ENCODE results near the gene KATNAL2. TPM values are rescaled to one million over a fixed set of nuclear protein-coding genes. Genes with fewer than 3 reads are reported as not detected.
"Not testable (repeated sequence)": the region's sequence is repeated elsewhere in the genome, so short reads cannot be mapped to it uniquely, and the experiment has no call there.

The KATNAL2 gene
- total RNA-seq, 1 experiment from 2014 or later, result 9.0 TPM

DNA sequence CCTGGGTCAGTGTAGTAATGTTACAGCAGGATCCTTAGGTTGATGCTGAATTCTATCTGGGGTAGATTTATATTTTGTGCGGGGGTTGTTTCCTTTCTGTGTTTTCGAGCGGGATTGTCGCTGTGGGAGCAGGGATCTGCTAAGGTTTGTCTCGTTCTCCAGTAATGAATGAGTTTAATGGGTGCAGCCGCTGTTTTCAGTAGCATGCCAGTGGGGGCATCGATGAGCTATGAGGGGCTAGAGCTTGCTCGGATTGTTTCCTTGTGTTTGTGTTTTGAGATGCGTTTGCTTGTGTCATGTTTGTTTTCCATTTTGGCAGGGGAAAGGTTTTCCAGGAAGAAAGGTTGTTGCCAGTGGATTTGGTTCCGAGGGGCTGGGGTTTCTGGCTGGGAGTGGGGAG lies 48.9 kb downstream of the KATNAL2 start:
- H3F3A ChIP-seq (ENCODE audit: insufficient read depth, low read depth); DNase-seq; H3K27me3 ChIP-seq (ENCODE audit: insufficient read depth, low read depth); H3K4me3 ChIP-seq; H3K4me2 ChIP-seq; H3K79me2 ChIP-seq (ENCODE audit: low read depth); CTCF ChIA-PET; H3K4me1 ChIP-seq (replicated peaks; ENCODE audit: insufficient read depth); H3K36me3 ChIP-seq (ENCODE audit: low read depth); H2AFZ ChIP-seq; H4K20me1 ChIP-seq (ENCODE audit: insufficient read depth); intact Hi-C loops (cut with micrococcal nuclease; ENCODE audit: unreplicated experiment); BruUV-seq (replicated peaks); POLR2A ChIA-PET (ENCODE audit: unreplicated experiment); H3K27ac ChIP-seq; H3K9me2 ChIP-seq (ENCODE audit: insufficient read depth); H3K9me3 ChIP-seq (ENCODE audit: insufficient read depth, low read depth): not testable (repeated sequence)

DNA sequence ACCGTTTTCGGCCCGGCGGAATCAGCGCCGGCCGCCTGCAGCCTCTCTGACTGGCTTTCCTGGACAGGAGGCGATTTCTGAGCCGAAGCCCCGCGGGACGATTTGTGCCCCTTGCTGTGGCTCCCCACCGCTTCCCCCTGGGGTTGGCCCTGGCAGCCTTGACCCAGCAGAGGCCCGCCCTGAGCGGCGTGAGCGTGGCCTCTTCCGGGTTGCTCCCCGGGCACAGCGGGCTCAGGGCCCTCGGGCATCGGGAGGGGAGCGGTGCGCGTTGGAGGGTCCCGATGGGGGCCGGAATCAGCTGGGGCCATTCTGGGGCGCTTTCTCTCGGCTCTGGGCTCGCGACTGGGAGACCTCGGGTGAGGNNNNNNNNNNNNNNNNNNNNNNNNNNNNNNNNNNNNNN lies 52.1 kb downstream of the KATNAL2 start:
- H3K27ac ChIP-seq; H3K4me3 ChIP-seq; CTCF ChIA-PET; H4K20me1 ChIP-seq (ENCODE audit: insufficient read depth); H3K9me2 ChIP-seq (ENCODE audit: insufficient read depth); H3K79me2 ChIP-seq (ENCODE audit: low read depth); H3K9me3 ChIP-seq (ENCODE audit: insufficient read depth, low read depth); intact Hi-C loops (cut with micrococcal nuclease; ENCODE audit: unreplicated experiment); H3K4me2 ChIP-seq; H3K27me3 ChIP-seq (ENCODE audit: insufficient read depth, low read depth); H3F3A ChIP-seq (ENCODE audit: insufficient read depth, low read depth); BruUV-seq (replicated peaks); H2AFZ ChIP-seq; POLR2A ChIA-PET (ENCODE audit: unreplicated experiment); DNase-seq; H3K4me1 ChIP-seq (replicated peaks; ENCODE audit: insufficient read depth); H3K36me3 ChIP-seq (ENCODE audit: low read depth): not testable (repeated sequence)

DNA sequence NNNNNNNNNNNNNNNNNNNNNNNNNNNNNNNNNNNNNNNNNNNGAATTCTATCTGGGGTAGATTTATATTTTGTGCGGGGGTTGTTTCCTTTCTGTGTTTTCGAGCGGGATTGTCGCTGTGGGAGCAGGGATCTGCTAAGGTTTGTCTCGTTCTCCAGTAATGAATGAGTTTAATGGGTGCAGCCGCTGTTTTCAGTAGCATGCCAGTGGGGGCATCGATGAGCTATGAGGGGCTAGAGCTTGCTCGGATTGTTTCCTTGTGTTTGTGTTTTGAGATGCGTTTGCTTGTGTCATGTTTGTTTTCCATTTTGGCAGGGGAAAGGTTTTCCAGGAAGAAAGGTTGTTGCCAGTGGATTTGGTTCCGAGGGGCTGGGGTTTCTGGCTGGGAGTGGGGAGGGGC lies 102.5 kb downstream of the KATNAL2 start:
- H3K4me1 ChIP-seq (replicated peaks; ENCODE audit: insufficient read depth); POLR2A ChIA-PET (ENCODE audit: unreplicated experiment); H4K20me1 ChIP-seq (ENCODE audit: insufficient read depth); H3K79me2 ChIP-seq (ENCODE audit: low read depth); H3K9me2 ChIP-seq (ENCODE audit: insufficient read depth); H3K4me3 ChIP-seq; H3K27ac ChIP-seq; BruUV-seq (replicated peaks); H3K9me3 ChIP-seq (ENCODE audit: insufficient read depth, low read depth); H3K27me3 ChIP-seq (ENCODE audit: insufficient read depth, low read depth); CTCF ChIA-PET; H3K4me2 ChIP-seq; DNase-seq; H2AFZ ChIP-seq; intact Hi-C loops (cut with micrococcal nuclease; ENCODE audit: unreplicated experiment); H3F3A ChIP-seq (ENCODE audit: insufficient read depth, low read depth); H3K36me3 ChIP-seq (ENCODE audit: low read depth): not testable (repeated sequence)

DNA sequence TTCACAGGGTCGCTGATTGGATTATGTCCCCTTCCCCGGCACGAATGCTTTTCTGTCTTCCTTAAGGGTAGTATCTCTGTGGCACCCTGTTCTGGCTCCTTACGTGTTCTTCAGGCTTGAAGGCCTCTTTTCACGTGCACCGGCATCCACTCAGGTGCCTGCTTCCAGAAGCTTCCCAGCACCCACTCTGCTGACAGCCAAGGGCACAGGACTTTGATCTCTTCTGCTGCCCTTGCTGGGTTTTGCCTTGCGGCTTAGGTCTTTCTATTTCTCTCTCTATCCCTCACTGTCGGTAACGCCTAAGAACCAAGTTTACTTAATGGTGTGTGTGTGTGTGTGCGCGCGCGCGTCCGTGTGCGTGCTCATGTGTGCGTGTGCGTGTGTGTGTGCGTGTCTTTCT lies 103.4 kb downstream of the KATNAL2 start:
- H3K9me3 ChIP-seq (ENCODE audit: insufficient read depth, low read depth); H3K4me2 ChIP-seq; H3K27ac ChIP-seq; BruUV-seq (replicated peaks); H3F3A ChIP-seq (ENCODE audit: insufficient read depth, low read depth); H3K36me3 ChIP-seq (ENCODE audit: low read depth); CTCF ChIA-PET; H3K4me1 ChIP-seq (replicated peaks; ENCODE audit: insufficient read depth); H3K27me3 ChIP-seq (ENCODE audit: insufficient read depth, low read depth); H3K79me2 ChIP-seq (ENCODE audit: low read depth); H4K20me1 ChIP-seq (ENCODE audit: insufficient read depth); intact Hi-C loops (cut with micrococcal nuclease; ENCODE audit: unreplicated experiment); H2AFZ ChIP-seq; DNase-seq; POLR2A ChIA-PET (ENCODE audit: unreplicated experiment); H3K4me3 ChIP-seq; H3K9me2 ChIP-seq (ENCODE audit: insufficient read depth): not testable (repeated sequence)

DNA sequence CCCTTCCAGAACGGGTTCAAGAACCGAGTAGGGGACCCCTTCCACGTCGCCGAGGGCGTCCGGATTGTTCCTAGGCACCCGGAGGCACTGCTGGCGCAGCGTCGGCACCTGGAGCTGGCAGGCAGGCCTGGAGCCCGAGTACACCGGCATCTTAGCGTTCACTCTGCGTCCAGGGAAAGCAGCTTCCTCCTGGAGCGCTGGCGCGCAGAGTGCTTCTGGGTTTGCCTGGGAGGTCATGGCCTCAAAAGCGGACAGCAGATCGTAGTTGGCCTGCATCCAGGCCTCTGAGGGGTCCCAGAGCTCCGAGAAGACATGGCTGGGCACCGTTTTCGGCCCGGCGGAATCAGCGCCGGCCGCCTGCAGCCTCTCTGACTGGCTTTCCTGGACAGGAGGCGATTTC lies 105.4 kb downstream of the KATNAL2 start:
- H3K79me2 ChIP-seq (ENCODE audit: low read depth); H3K4me2 ChIP-seq; H3K9me3 ChIP-seq (ENCODE audit: insufficient read depth, low read depth); BruUV-seq (replicated peaks); H3K4me3 ChIP-seq; intact Hi-C loops (cut with micrococcal nuclease; ENCODE audit: unreplicated experiment); DNase-seq; CTCF ChIA-PET; H3F3A ChIP-seq (ENCODE audit: insufficient read depth, low read depth); H3K9me2 ChIP-seq (ENCODE audit: insufficient read depth); H3K36me3 ChIP-seq (ENCODE audit: low read depth); H3K27ac ChIP-seq; H3K4me1 ChIP-seq (replicated peaks; ENCODE audit: insufficient read depth); POLR2A ChIA-PET (ENCODE audit: unreplicated experiment); H2AFZ ChIP-seq; H4K20me1 ChIP-seq (ENCODE audit: insufficient read depth); H3K27me3 ChIP-seq (ENCODE audit: insufficient read depth, low read depth): not testable (repeated sequence)

DNA sequence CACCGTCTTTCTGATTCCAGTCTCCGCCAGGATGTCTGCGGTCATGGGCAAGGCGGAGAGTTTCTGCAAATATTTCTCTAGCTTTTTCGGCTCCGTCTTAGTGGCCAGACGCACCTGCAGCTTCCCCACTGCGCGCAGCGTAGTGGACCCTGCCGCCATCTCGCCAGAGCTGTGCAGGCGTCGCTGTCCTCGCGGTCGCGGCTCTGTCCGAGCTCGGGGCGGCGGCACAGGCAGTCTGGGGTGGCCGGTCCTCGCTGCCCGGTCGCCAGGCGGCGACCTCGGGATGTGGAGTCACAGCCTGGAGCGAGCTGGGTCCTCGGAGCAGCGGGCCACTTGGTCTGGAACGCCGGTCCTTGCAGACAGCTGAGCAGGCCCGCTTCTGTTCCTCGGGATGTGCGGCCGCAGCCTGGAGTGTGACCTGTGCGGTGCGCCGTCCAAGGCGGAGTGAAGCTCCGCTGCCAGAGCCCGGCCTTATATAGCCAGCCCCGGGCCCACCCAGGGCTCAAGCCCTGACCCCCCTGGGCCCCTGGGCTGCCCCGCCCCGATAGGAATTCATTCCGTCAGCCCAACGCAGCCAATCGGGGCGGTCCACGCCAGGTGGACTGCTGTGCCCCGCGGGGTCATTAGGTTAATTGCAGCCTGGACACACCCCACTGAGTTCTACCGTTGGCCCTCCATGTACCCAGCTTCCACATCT lies 106.5 kb downstream of the KATNAL2 start:
- POLR2A ChIA-PET (ENCODE audit: unreplicated experiment); H3K4me2 ChIP-seq; H3K4me1 ChIP-seq (replicated peaks; ENCODE audit: insufficient read depth); H3F3A ChIP-seq (ENCODE audit: insufficient read depth, low read depth); H3K9me2 ChIP-seq (ENCODE audit: insufficient read depth); H3K27ac ChIP-seq; intact Hi-C loops (cut with micrococcal nuclease; ENCODE audit: unreplicated experiment); H3K79me2 ChIP-seq (ENCODE audit: low read depth); H2AFZ ChIP-seq; H3K9me3 ChIP-seq (ENCODE audit: insufficient read depth, low read depth); H4K20me1 ChIP-seq (ENCODE audit: insufficient read depth); H3K36me3 ChIP-seq (ENCODE audit: low read depth); CTCF ChIA-PET; H3K4me3 ChIP-seq; H3K27me3 ChIP-seq (ENCODE audit: insufficient read depth, low read depth); DNase-seq; BruUV-seq (replicated peaks): not testable (repeated sequence)

DNA sequence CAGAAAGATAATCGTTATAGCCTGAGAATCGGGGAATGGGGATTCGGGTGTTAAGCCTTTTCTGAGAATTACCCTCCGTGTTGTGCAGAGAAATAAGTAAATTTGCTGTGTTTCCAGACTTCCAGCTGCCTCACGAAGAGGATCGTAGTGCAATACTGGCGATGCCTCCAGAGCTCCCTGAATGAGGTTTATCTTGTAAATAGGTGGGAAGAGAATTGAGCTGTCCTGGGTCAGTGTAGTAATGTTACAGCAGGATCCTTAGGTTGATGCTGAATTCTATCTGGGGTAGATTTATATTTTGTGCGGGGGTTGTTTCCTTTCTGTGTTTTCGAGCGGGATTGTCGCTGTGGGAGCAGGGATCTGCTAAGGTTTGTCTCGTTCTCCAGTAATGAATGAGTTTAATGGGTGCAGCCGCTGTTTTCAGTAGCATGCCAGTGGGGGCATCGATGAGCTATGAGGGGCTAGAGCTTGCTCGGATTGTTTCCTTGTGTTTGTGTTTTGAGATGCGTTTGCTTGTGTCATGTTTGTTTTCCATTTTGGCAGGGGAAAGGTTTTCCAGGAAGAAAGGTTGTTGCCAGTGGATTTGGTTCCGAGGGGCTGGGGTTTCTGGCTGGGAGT lies 108.3 kb downstream of the KATNAL2 start:
- BruUV-seq (replicated peaks); H3K27ac ChIP-seq; H3K36me3 ChIP-seq (ENCODE audit: low read depth); H3K9me2 ChIP-seq (ENCODE audit: insufficient read depth); CTCF ChIA-PET; H3K9me3 ChIP-seq (ENCODE audit: insufficient read depth, low read depth); H3K4me2 ChIP-seq; H3F3A ChIP-seq (ENCODE audit: insufficient read depth, low read depth); H2AFZ ChIP-seq; POLR2A ChIA-PET (ENCODE audit: unreplicated experiment); H3K4me3 ChIP-seq; H4K20me1 ChIP-seq (ENCODE audit: insufficient read depth); H3K27me3 ChIP-seq (ENCODE audit: insufficient read depth, low read depth); intact Hi-C loops (cut with micrococcal nuclease; ENCODE audit: unreplicated experiment); DNase-seq; H3K79me2 ChIP-seq (ENCODE audit: low read depth); H3K4me1 ChIP-seq (replicated peaks; ENCODE audit: insufficient read depth): not testable (repeated sequence)

All from PC-9 (cell line).